ENCODE data around the gene TUBGCP2. TPM values are rescaled to one million over a fixed set of nuclear protein-coding genes. Genes with fewer than 3 reads are reported as not detected.

The TUBGCP2 gene
- total RNA-seq, 4 donors from 2014 or later = 41.1 to 75.7 (median 43.5) TPM

DNA sequence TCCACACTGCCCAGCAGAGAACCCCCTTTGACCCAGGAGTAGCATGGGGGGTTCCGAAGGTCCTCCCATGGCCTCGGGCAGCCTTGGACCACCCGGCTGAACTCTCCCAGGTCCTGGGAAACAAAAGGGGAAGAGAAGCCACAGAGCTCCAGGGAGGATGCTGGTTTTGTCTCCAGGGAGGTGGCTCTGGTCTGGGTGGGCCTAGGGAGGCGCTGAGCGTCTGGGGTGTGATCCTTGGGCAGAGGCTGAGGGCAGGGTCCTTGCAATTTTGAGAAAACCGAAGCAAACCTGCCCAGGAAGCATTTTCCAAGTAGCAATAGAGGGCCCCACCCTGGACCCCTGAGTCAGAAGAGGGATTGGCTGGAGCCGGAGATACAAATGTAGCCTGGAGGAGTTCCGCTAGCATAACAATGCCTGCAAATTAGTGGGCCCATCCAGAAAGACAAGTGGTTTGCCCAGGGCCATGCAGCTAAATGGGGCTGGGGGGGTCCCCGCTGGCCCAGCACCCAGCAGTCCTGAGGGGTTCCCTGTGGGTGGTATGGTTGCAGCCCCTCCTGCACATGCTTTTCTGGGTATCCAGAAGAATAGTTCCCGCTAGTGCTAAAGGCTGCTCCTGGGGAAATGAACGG is 76.6 kb downstream of the TUBGCP2 start:
- intact Hi-C loops (cut with DNase I; ENCODE audit: low total_unique reads) = no loop called here
- no peak for TF ChIP-seq POLR2A (IDR thresholded peaks at IDR 0.05)
- TF ChIP-seq, protein P1, sequence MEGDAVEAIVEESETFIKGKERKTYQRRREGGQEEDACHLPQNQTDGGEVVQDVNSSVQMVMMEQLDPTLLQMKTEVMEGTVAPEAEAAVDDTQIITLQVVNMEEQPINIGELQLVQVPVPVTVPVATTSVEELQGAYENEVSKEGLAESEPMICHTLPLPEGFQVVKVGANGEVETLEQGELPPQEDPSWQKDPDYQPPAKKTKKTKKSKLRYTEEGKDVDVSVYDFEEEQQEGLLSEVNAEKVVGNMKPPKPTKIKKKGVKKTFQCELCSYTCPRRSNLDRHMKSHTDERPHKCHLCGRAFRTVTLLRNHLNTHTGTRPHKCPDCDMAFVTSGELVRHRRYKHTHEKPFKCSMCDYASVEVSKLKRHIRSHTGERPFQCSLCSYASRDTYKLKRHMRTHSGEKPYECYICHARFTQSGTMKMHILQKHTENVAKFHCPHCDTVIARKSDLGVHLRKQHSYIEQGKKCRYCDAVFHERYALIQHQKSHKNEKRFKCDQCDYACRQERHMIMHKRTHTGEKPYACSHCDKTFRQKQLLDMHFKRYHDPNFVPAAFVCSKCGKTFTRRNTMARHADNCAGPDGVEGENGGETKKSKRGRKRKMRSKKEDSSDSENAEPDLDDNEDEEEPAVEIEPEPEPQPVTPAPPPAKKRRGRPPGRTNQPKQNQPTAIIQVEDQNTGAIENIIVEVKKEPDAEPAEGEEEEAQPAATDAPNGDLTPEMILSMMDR (IDR thresholded peaks at IDR 0.05) = no peak
- H3K4me3 ChIP-seq (ENCODE audit: low read depth, poor library complexity, severe bottlenecking) = no peak overlapping the region
- DNase-seq (ENCODE audit: low spot score in 2 of 2) = no peak
- WGBS, 2 donors = 35 to 39% methylated on average over 8 to 11 of the region's 11 CpGs

DNA sequence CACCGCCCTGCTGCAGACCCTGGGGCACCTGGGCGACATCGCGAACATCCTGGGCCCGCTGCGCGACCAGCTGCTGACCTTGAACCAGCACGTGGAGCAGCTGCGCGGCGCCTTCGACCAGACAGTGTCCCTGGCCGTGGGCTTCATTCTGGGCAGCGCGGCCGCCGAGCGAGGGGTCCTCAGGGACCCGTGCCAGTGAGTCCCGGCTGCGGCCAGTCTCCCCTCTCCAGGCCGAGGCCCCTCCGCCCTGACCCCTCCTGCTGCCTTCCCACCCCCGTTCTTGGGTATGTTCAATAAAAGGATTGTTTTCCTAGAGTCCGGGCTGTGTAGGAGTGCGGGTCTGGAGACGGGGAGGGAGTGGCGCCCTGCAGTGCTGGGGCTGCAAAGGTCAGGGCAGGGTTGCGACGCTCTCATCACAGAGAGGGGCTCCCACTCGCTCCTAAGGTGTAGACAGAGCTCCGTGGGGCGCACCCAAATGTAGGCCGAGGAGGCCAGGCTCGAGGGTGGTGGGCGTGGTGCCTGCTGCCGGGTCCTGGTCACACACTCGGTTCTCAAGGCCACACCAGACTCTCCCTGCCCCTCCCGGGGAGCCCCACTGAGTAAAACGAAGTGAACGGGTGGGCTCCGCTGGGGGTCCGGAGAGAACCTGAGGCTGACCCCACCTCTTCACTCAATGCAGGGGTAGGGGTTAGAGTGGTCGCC is 77.3 kb downstream of the TUBGCP2 start:
- intact Hi-C loops (cut with DNase I; ENCODE audit: low total_unique reads) = no loop called here
- TF ChIP-seq POLR2A (IDR thresholded peaks at IDR 0.05) = no peak
- TF ChIP-seq, protein P1 (IDR thresholded peaks at IDR 0.05) = no peak
- 22 to 40% methylated on average over 28 to 38 of the region's 44 CpGs for WGBS, 2 donors
- no peak for DNase-seq (ENCODE audit: low spot score in 2 of 2)
- H3K4me3 ChIP-seq (ENCODE audit: low read depth, poor library complexity, severe bottlenecking) = no peak overlapping the region

DNA sequence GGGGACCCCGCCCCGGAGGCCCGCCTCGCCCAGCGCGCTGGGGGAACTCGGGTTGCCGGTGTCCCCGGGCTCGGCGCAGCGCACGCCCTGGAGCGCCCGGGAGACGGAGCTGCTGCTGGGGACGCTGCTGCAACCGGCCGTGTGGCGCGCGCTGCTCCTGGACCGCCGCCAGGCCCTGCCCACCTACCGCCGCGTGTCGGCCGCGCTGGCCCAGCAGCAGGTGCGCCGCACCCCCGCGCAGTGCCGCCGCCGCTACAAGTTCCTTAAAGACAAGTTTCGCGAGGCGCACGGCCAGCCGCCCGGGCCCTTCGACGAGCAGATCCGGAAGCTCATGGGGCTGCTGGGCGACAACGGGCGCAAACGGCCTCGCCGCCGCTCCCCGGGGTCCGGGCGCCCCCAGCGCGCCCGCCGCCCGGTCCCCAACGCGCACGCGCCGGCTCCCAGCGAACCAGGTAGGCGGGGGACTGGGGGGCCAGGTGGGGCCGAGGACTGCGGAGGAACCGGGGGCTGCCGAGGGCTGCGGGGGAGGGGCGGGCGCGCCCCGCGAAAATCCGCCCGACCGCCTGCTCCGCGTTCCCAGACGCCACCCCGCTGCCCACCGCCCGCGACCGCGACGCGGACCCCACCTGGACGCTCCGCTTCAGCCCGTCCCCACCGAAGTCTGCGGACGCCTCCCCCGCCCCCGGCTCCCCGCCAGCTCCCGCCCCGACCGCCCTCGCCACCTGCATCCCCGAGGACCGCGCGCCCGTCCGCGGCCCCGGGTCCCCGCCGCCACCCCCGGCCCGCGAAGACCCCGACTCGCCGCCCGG is 78.1 kb downstream of the TUBGCP2 start:
- H3K4me3 ChIP-seq (ENCODE audit: low read depth, poor library complexity, severe bottlenecking) = no peak overlapping the region
- WGBS, 2 donors = 0 to 3% methylated on average over 6 to 78 of the region's 122 CpGs
- TF ChIP-seq POLR2A (IDR thresholded peaks at IDR 0.05) = no peak
- TF ChIP-seq, protein P1 (IDR thresholded peaks at IDR 0.05) = no peak

DNA sequence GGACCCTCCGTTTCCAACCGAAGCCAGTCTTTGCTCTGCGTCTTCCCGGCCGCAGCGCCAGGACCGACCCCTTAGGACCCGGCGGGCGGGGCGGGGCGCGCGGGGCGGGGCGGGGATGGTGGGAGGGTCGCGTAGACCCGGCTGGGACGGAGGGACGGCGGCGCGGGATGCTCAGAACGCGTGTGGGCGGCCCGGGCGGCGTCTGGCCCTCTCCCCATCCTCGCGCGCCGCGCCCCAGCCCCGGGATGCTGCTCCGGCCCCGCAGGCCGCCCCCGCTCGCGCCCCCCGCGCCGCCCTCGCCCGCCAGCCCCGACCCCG is 78.7 kb downstream of the TUBGCP2 start, which contains the start of gene UTF1:
Gene UTF1 (plus strand): TSS at position 174 of the 318 bp plus-strand sequence. CDS start 72 bp downstream, at position 246.
- intact Hi-C loops (cut with DNase I; ENCODE audit: low total_unique reads) = no loop called here
- no peak within 1 kb of the TSS for H3K4me3 ChIP-seq (ENCODE audit: low read depth, poor library complexity, severe bottlenecking)
- TF ChIP-seq, protein P1 (IDR thresholded peaks at IDR 0.05) = no peak
- TF ChIP-seq POLR2A (IDR thresholded peaks at IDR 0.05) = no peak
- DNase-seq (ENCODE audit: low spot score in 2 of 2) = no peak
- 6% methylated on average over 3 of the region's 49 CpGs; no CpG with 5 or more reads in 1 of the 2 donors for WGBS, 2 donors

More for the DNA sequence above, 78.1 kb downstream of the TUBGCP2 start:
- DNase-seq (ENCODE audit: low spot score in 2 of 2) = no peak
- intact Hi-C loops (cut with DNase I; ENCODE audit: low total_unique reads) = no loop called here

DNA sequence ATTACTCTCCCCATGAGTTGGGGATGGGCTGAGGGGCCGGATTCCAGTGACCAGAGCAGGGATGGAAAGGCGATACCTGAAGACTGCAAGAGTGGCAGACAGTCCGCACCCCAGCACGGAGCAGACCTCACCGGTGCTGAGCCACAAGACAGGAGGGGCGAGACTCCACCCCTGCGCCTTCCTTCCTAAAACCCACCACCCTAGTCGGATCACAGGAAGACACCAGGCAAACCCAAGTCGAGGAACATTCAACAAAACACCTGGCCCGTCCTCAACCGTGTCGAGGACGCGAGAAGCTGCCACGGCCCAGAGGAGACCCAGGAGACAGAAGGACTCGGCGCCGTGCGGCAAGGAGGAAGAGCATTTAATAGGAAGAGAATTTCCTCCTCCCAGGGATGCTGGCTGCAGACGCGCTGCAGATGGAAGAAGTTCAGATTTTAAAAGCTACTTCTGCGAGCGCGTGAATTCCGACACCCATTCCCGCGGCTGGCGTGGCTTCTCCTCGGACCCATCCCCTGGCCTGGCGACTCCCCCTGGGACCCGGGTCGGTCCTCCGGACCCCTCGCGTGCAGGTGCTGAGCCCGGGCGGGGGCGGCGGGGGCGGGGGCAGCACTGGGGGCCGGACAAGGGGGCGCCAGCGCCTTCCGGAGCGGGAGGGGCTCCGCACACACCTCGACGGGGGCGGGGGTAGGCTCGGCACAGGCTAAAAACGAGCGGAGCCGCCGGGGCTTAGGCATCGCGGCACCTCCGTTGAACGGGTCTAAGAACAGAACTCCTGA is 79.2 kb downstream of the TUBGCP2 start:
- DNase-seq (ENCODE audit: low spot score in 2 of 2) = no peak

More for the DNA sequence above, 79.2 kb downstream of the TUBGCP2 start:
- H3K4me3 ChIP-seq (ENCODE audit: low read depth, poor library complexity, severe bottlenecking) = no peak overlapping the region
- intact Hi-C loops (cut with DNase I; ENCODE audit: low total_unique reads) = no loop called here
- TF ChIP-seq, protein P1 (IDR thresholded peaks at IDR 0.05) = no peak
- TF ChIP-seq POLR2A (IDR thresholded peaks at IDR 0.05) = no peak
- WGBS, 2 donors = 7 to 12% methylated on average over 26 to 46 of the region's 58 CpGs
